Endothelial cell of umbilical vein (primary cell): ENCODE measurements around the gene SIAH2. TPM values are rescaled to one million over a fixed set of nuclear protein-coding genes. Genes with fewer than 3 reads are reported as not detected.

Experiments used
- BruUV-seq: library from RNA; stranded (reverse); fragments of 400-500 nt; replicated peaks from 2 replicates; lab custom pipeline; 2021; lab: Mats Ljungman, UMichigan
- CTCF ChIA-PET: fragments of 300-600, 350-600 bp; sonication (Branson Sonifier 250); formaldehyde crosslinking; loops from one replicate; lab custom pipeline; 2021; ENCODE audit warnings: antibody characterized with exemption, inconsistent platforms; lab: Charles Lee
- POLR2A ChIA-PET: fragments of 300-600, 350-600 bp; sonication (Branson Sonifier 250); formaldehyde crosslinking; loops from one replicate; lab custom pipeline; 2021; ENCODE audit warnings: antibody characterized with exemption, inconsistent platforms; lab: Charles Lee
- DNase-seq: peaks from one replicate; pipeline ENCODE4 v3.0.0-alpha.2; 2011; ENCODE audit warnings: low read depth, low spot score
- FAIRE-seq: peaks from 2 replicates; lab custom pipeline; 2011; peaks lifted over from hg19 to GRCh38; lab: Jason Lieb, UNC
- H2AFZ ChIP-seq: 2 replicates; pipeline ENCODE4 v1.6.0; 2012; ENCODE audit warnings: low read depth, low read length, control low read depth, inconsistent platforms
- H3K27ac ChIP-seq: 2 replicates; pipeline ENCODE4 v1.5.1; 2011; ENCODE audit warnings: low read depth, mild to moderate bottlenecking, control low read depth, low read length, moderate library complexity; ENCODE audit not compliant: insufficient read depth
- H3K27me3 ChIP-seq, 2 experiments: 2 replicates each; pipeline versions ENCODE4 v1.6.0 to v1.6.1; 2011; ENCODE audit warnings: low read length in 2 of 2, mixed read lengths in 1 of 2; ENCODE audit not compliant: control insufficient read depth in 2 of 2, insufficient read depth in 2 of 2
- H3K36me3 ChIP-seq, 2 experiments: 2 replicates in 1 of 2; 3 replicates in 1 of 2; pipeline ENCODE4 v1.5.1; 2011; ENCODE audit warnings: low read length in 2 of 2, mild to moderate bottlenecking in 1 of 2, moderate library complexity in 1 of 2; ENCODE audit not compliant: control insufficient read depth in 2 of 2, insufficient read depth in 2 of 2; ENCODE audit errors: extremely low read depth in 1 of 2
- H3K4me1 ChIP-seq: 3 replicates; pipeline ENCODE4 v1.5.1; 2011; ENCODE audit warnings: mild to moderate bottlenecking, low read length; ENCODE audit not compliant: control insufficient read depth, insufficient read depth; ENCODE audit errors: extremely low read depth
- H3K4me2 ChIP-seq: 2 replicates; pipeline ENCODE4 v1.6.1; 2011; ENCODE audit warnings: low read length, control low read depth, mixed read lengths; ENCODE audit not compliant: insufficient read depth
- H3K4me3 ChIP-seq, 3 experiments: fragments of 200-600 bp in 1 of 3; sonication (generic), shearing (Covaris generic) in 1 of 3; replicated peaks in 1 of 3; 2 replicates each; pipeline ENCODE4 v1.5.1; 2011 to 2016; ENCODE audit warnings: control low read depth in 3 of 3, low read length in 3 of 3, mild to moderate bottlenecking in 2 of 3, inconsistent platforms in 1 of 3, low read depth in 1 of 3, moderate library complexity in 1 of 3; ENCODE audit not compliant: insufficient read depth in 1 of 3
- H3K79me2 ChIP-seq: 2 replicates; pipeline ENCODE4 v1.6.0; 2012; ENCODE audit warnings: low read length, inconsistent platforms; ENCODE audit not compliant: control insufficient read depth, insufficient read depth
- H3K9ac ChIP-seq: replicated peaks from 2 replicates; pipeline ENCODE3; 2011; ENCODE audit warnings: low read length, control low read depth; ENCODE audit not compliant: insufficient read depth; ENCODE audit errors: extremely low read depth
- H3K9me1 ChIP-seq: replicated peaks from 3 replicates; pipeline ENCODE4 v1.6.0; 2011; ENCODE audit warnings: mild to moderate bottlenecking, low read length; ENCODE audit not compliant: control insufficient read depth, insufficient read depth; ENCODE audit errors: extremely low read depth
- H3K9me3 ChIP-seq: replicated peaks from 2 replicates; pipeline ENCODE4 v1.5.1; 2012; ENCODE audit warnings: low read length, inconsistent platforms; ENCODE audit not compliant: control insufficient read depth, insufficient read depth
- H4K20me1 ChIP-seq: replicated peaks from 2 replicates; pipeline ENCODE3; 2011; ENCODE audit warnings: mild to moderate bottlenecking, low read length; ENCODE audit not compliant: control insufficient read depth, insufficient read depth; ENCODE audit errors: extremely low read depth
- CTCF ChIP-seq, 2 donors: IDR thresholded peaks; 1 replicate in 1 of 2; 2 replicates in 1 of 2; pipeline ENCODE4 v1.5.1; 2011; ENCODE audit warnings: low read length in 2 of 2, mild to moderate bottlenecking in 2 of 2, moderate library complexity in 2 of 2, control low read depth in 1 of 2, inconsistent platforms in 1 of 2, low read depth in 1 of 2; ENCODE audit not compliant: insufficient read depth in 1 of 2; ENCODE audit errors: extremely low read depth in 1 of 2
- EZH2 ChIP-seq: IDR thresholded peaks from 2 replicates; pipeline ENCODE4 v1.6.1; 2012; ENCODE audit warnings: borderline replicate concordance, low read depth, mild to moderate bottlenecking, moderate library complexity, low read length, inconsistent platforms; ENCODE audit not compliant: severe bottlenecking
- FOS ChIP-seq: IDR thresholded peaks from 2 replicates; pipeline ENCODE4 v1.6.1; 2011; ENCODE audit warnings: mild to moderate bottlenecking, low read length, moderate library complexity, borderline replicate concordance; ENCODE audit not compliant: insufficient read depth
- GATA2 ChIP-seq: IDR thresholded peaks from 2 replicates; pipeline ENCODE4 v1.7.0; 2011; ENCODE audit warnings: low read depth, mild to moderate bottlenecking, moderate library complexity, mixed read lengths, low read length; ENCODE audit not compliant: insufficient read length, insufficient read depth
- JUN ChIP-seq: IDR thresholded peaks from 2 replicates; pipeline ENCODE4 v1.6.1; 2011; ENCODE audit warnings: borderline replicate concordance, low read depth; ENCODE audit not compliant: insufficient read length, insufficient read depth
- MAX ChIP-seq: IDR thresholded peaks from 2 replicates; pipeline ENCODE4 v1.6.1; 2011; ENCODE audit not compliant: insufficient read depth, insufficient read length
- MYC ChIP-seq: IDR thresholded peaks from one replicate; pipeline ENCODE4 v1.6.1; 2011; ENCODE audit warnings: mild to moderate bottlenecking, low read depth, low read length
- POLR2A ChIP-seq: IDR thresholded peaks from 2 replicates; pipeline ENCODE4 v1.6.1; 2012; ENCODE audit warnings: low read depth, mild to moderate bottlenecking, control low read depth, low read length
- POLR2AphosphoS5 ChIP-seq: IDR thresholded peaks from 2 replicates; pipeline ENCODE4 v1.6.1; 2012; ENCODE audit warnings: low read depth, mild to moderate bottlenecking, control low read depth, low read length, moderate library complexity; ENCODE audit not compliant: insufficient read depth
- dilution Hi-C: fragments of 300-500 bp; cut with MboI; formaldehyde crosslinking; loops from one replicate; pipeline ENCODE4 v1.15.0; 2019; ENCODE audit warnings: low sequenced_read_pairs; ENCODE audit not compliant: extremely low pct_ligation_motif_present
- intact Hi-C: fragments of 100-400 bp; cut with micrococcal nuclease; formaldehyde crosslinking; loops from one replicate; pipeline ENCODE4 v1.10.0; 2022
- polyA plus RNA-seq, 4 experiments: library from polyadenylated mRNA; depleted of rRNA in 3 of 4; stranded (reverse) in 3 of 4; unstranded in 1 of 4; fragments of >200 nt; gene quantifications; 2 replicates each; pipeline versions ENCODE4 v1.2.1 to v1.2.3, GENCODE V29; 2011 to 2012; ENCODE audit warnings: missing spikeins in 1 of 4
- total RNA-seq: library from RNA; stranded (reverse); gene quantifications from 2 replicates; pipeline ENCODE4 v1.2.3, GENCODE V29; 2021

SIAH2 gene
- total and polyA plus RNA-seq, 2 donors (not counting 3 experiments of a cell fraction or from before 2014, with no cell fraction given): 16.7 to 25.1 TPM

- DNase-seq (no peak), FAIRE-seq (no peak)
- Histone ChIP-seq H3K4me1 (no peaks in the 10 kb centered on the region), H3K4me3 (no peak overlapping the region), H3K36me3 (no peaks in the 10 kb centered on the region), H2AFZ (no peak overlapping the region), H3K9me1 (no peaks in the 10 kb centered on the region), H3K9ac (no peak overlapping the region), H4K20me1 (no peaks in the 10 kb centered on the region), H3K9me3 (no peaks in the 10 kb centered on the region), H3K79me2 (no peaks in the 10 kb centered on the region), H3K27ac (no peak overlapping the region), H3K27me3 (no peaks in the 10 kb centered on the region), H3K4me2 (no peak overlapping the region)
- dilution Hi-C loops: no loop called here
- no TSS peak for BruUV-seq
- intact Hi-C loops: no loop called here
- TF ChIP-seq EZH2: no peak
- TF ChIP-seq POLR2AphosphoS5: no peak
- TF ChIP-seq FOS: no peak
- no peak for TF ChIP-seq GATA2
- no peak for TF ChIP-seq MAX
- TF ChIP-seq CTCF (IDR thresholded peaks at IDR 0.05; ENCODE audit: extremely low read depth in 1 of 2, insufficient read depth in 1 of 2, low read depth in 1 of 2, low read length in 2 of 2): no peak
- no peak for TF ChIP-seq JUN
- TF ChIP-seq MYC: no peak
- TF ChIP-seq POLR2A: no peak
- ChIA-PET CTCF (interaction anchor here (1.1 to 1.5 kb wide), 3 partner anchors 8 to 135 kb away, joined by 3 to 5 read pairs (median 3); no protein-coding TSS in a partner anchor), POLR2A (no interaction called here)
Measured at GRCh38 chr3:150729682-150730360, 33.1 kb downstream of the SIAH2 start.
